PC-9 (cell line): ENCODE measurements around the gene RAP2A. TPM values are rescaled to one million over a fixed set of nuclear protein-coding genes. Genes with fewer than 3 reads are reported as not detected.

Source experiments
- BruUV-seq: library from RNA; stranded (reverse); fragments of 400-500 nt; replicated peaks from 2 replicates; lab custom pipeline; 2021; lab: Mats Ljungman, UMichigan
- CTCF ChIA-PET: fragments of 300-600 bp; sonication (Branson Sonifier 250); formaldehyde crosslinking; loops from one replicate; lab custom pipeline; 2022; ENCODE audit warnings: antibody characterized with exemption; lab: Charles Lee
- POLR2A ChIA-PET: fragments of 300-600 bp; sonication (Branson Sonifier 250); formaldehyde crosslinking; loops from one replicate; lab custom pipeline; 2022; ENCODE audit warnings: antibody characterized with exemption; ENCODE audit not compliant: unreplicated experiment; lab: Charles Lee
- DNase-seq, 2 experiments: peaks; one replicate each; pipeline versions ENCODE4 v3.0.0 to v3.0.0-alpha.2; 2015 to 2022; ENCODE audit warnings: mixed read lengths in 1 of 2
- H2AFZ ChIP-seq: fragments of 200-600 bp; sonication (generic); 2 replicates; pipeline ENCODE4 v1.8.1; 2017; ENCODE audit warnings: antibody characterized with exemption
- H3F3A ChIP-seq: fragments of 200-600 bp; sonication (generic); 2 replicates; pipeline ENCODE4 v1.8.1; 2017; ENCODE audit warnings: antibody characterized with exemption, mild to moderate bottlenecking, low read depth; ENCODE audit not compliant: insufficient read depth
- H3K27ac ChIP-seq: fragments of 200-600 bp; sonication (generic); 2 replicates; pipeline ENCODE4 v1.6.1; 2016; ENCODE audit warnings: mixed run types
- H3K27me3 ChIP-seq: fragments of 200-600 bp; sonication (generic); 2 replicates; pipeline ENCODE4 v1.6.1; 2016; ENCODE audit warnings: low read depth, mixed run types; ENCODE audit not compliant: insufficient read depth
- H3K36me3 ChIP-seq: fragments of 200-600 bp; sonication (generic); 2 replicates; pipeline ENCODE4 v1.6.1; 2016; ENCODE audit warnings: low read depth, mixed run types
- H3K4me1 ChIP-seq: fragments of 200-600 bp; sonication (generic); replicated peaks from 2 replicates; pipeline ENCODE4 v1.6.1; 2016; ENCODE audit warnings: mixed run types; ENCODE audit not compliant: insufficient read depth
- H3K4me2 ChIP-seq: fragments of 200-600 bp; sonication (generic); 2 replicates; pipeline ENCODE4 v1.6.1; 2017; ENCODE audit warnings: mixed run types
- H3K4me3 ChIP-seq: fragments of 200-600 bp; sonication (generic); 2 replicates; pipeline ENCODE4 v1.6.1; 2016; ENCODE audit warnings: mixed run types
- H3K79me2 ChIP-seq: fragments of 200-600 bp; sonication (generic); 2 replicates; pipeline ENCODE4 v1.6.1; 2017; ENCODE audit warnings: low read depth, mixed run types
- H3K9me2 ChIP-seq: fragments of 200-600 bp; sonication (generic); 2 replicates; pipeline ENCODE4 v1.8.1; 2017; ENCODE audit warnings: mild to moderate bottlenecking; ENCODE audit not compliant: insufficient read depth
- H3K9me3 ChIP-seq: fragments of 200-600 bp; sonication (generic); 2 replicates; pipeline ENCODE4 v1.8.1; 2016; ENCODE audit warnings: low read depth; ENCODE audit not compliant: insufficient read depth
- H4K20me1 ChIP-seq: fragments of 200-600 bp; sonication (generic); 2 replicates; pipeline ENCODE4 v1.8.1; 2017; ENCODE audit not compliant: insufficient read depth
- EZH2 ChIP-seq: fragments of 200-600 bp; sonication (generic); IDR thresholded peaks from 2 replicates; pipeline ENCODE4 v1.8.0; 2017; ENCODE audit warnings: antibody characterized with exemption, low read depth
- intact Hi-C: fragments of 100-400 bp; cut with micrococcal nuclease; formaldehyde crosslinking; loops from one replicate; pipeline ENCODE4 v1.10.0; 2022; ENCODE audit not compliant: unreplicated experiment
- total RNA-seq: library from RNA; stranded (reverse); gene quantifications from 2 replicates; pipeline ENCODE4 v1.2.3, GENCODE V29; 2021
- TF ChIP-seq, protein P1 (sequence below): fragments of 200-600 bp; sonication (generic); conservative IDR thresholded peaks from 2 replicates; pipeline ENCODE4 v1.6.1; 2017; ENCODE audit warnings: mixed run types, antibody characterized with exemption, mild to moderate bottlenecking, moderate library complexity

Gene RAP2A
- total RNA-seq, 1 experiment from 2014 or later: 21.5 TPM

DNA sequence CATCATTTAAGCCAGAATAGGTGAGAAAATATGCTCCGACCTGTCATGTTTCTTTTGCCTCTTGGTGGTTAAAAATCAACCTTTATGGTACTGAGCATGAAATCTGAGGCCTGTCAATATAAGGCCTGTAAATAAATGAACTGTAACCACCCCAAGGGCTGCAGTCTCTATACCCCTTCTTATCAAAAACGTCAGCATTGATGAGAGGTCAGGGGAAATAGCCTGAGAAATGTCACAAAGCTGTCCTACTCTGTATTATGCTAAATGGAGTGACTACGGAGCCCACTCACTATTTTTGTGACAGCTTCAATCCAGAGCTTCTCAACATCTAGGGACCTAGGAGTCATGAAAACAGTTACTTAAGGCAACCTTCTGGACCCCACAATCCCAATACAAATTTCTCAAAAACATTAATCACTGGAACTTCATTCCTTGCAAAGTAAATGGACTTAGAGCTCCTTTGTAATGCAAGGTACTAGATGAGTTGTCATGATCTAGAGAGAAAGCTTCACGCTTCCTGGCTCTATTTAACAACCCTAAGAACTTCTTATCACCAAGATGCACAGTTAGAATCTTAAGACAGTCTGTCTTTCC, 2.7 kb upstream of the RAP2A start:
- intact Hi-C loops: loop anchor here (10.0 kb wide), 1 partner anchor 144 kb away; no protein-coding TSS in a partner anchor
- ChIA-PET POLR2A (no interaction called here), CTCF (no interaction called here)
- H3K4me2 ChIP-seq: peak overlapping the region; percentile 91
- H3K27me3 ChIP-seq: no peaks in the 10 kb centered on the region
- no peaks in the 10 kb centered on the region for H4K20me1 ChIP-seq
- no peak overlapping the region for H3K27ac ChIP-seq
- peak overlapping the region; percentile 100; the same call in 1 of the 2 replicates for H3K4me3 ChIP-seq
- TF ChIP-seq EZH2: no peak
- TF ChIP-seq, protein P1, sequence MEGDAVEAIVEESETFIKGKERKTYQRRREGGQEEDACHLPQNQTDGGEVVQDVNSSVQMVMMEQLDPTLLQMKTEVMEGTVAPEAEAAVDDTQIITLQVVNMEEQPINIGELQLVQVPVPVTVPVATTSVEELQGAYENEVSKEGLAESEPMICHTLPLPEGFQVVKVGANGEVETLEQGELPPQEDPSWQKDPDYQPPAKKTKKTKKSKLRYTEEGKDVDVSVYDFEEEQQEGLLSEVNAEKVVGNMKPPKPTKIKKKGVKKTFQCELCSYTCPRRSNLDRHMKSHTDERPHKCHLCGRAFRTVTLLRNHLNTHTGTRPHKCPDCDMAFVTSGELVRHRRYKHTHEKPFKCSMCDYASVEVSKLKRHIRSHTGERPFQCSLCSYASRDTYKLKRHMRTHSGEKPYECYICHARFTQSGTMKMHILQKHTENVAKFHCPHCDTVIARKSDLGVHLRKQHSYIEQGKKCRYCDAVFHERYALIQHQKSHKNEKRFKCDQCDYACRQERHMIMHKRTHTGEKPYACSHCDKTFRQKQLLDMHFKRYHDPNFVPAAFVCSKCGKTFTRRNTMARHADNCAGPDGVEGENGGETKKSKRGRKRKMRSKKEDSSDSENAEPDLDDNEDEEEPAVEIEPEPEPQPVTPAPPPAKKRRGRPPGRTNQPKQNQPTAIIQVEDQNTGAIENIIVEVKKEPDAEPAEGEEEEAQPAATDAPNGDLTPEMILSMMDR: no peak
- peaks cover 12% of the 10 kb centered on the region for H3F3A ChIP-seq
- no peak for DNase-seq
- H3K9me3 ChIP-seq: no peaks in the 10 kb centered on the region
- H2AFZ ChIP-seq: no peak overlapping the region; the same call in 1 of the 2 replicates
- no peaks in the 10 kb centered on the region for H3K9me2 ChIP-seq
- peaks cover 19% of the 10 kb centered on the region for H3K79me2 ChIP-seq
- no TSS peak for BruUV-seq
- H3K4me1 ChIP-seq: peaks cover 22% of the 10 kb centered on the region
- no peaks in the 10 kb centered on the region for H3K36me3 ChIP-seq

DNA sequence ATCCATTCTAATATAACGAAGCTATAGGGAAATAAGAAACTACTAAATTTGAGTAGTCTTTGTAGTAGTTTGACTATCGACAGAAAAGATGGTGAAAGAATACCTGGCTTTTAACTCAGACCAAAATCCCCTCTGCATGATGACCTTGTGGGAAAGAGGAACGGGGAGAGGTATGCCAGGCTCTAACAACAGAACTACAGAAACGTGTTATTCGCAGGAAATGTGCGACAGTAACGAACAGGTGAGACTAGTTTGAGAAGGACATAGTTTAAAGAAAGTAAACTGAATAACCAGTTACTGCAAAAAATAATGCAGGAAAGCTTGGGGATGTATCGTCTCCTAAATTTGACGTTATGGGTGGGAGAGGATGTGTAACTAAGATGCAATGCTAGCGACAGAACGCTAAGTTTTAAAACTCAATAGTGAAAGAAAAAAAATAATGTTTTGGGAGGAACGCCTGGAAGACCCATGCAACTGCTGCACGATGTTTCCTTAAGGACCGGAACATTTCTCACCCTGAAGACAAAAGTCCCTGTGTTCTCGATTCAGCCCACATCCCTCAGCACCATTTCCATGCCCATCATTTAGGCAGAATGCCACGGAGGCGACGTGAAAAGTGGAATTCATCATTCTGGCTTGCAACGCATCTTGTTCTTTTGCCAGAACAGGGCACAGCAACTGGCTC, 1.6 kb upstream of the RAP2A start:
- ChIA-PET CTCF (interaction anchor here (0.6 to 0.7 kb wide), 2 partner anchors 320 to 1075 kb away, joined by 3 to 5 read pairs; no protein-coding TSS in a partner anchor), POLR2A (interaction anchor here (0.6 to 0.9 kb wide), 6 partner anchors 137 to 1381 kb away, joined by 3 to 22 read pairs (median 6); no protein-coding TSS in a partner anchor)
- TF ChIP-seq, protein P1: no peak
- no peak for TF ChIP-seq EZH2
- peak overlapping the region; percentile 100 for H3K4me3 ChIP-seq
- H3K9me3 ChIP-seq: no peaks in the 10 kb centered on the region
- H3K36me3 ChIP-seq: no peaks in the 10 kb centered on the region
- H3K27ac ChIP-seq: peak overlapping the region; percentile 20; the same call in 1 of the 2 replicates
- H4K20me1 ChIP-seq: no peaks in the 10 kb centered on the region
- H3K27me3 ChIP-seq: no peaks in the 10 kb centered on the region
- H3K79me2 ChIP-seq: peaks cover 28% of the 10 kb centered on the region
- no TSS peak for BruUV-seq
- H3F3A ChIP-seq: peaks cover 12% of the 10 kb centered on the region
- H3K9me2 ChIP-seq: no peaks in the 10 kb centered on the region
- DNase-seq: no peak
- peak overlapping the region; percentile 91 for H3K4me2 ChIP-seq
- H3K4me1 ChIP-seq: peaks cover 25% of the 10 kb centered on the region
- intact Hi-C loops: loop anchor here (2.0 to 10.0 kb wide), 4 partner anchors 142 to 1756 kb away; partner anchors contain the start of gene DNAJC3
- peak overlapping the region; percentile 94 for H2AFZ ChIP-seq

DNA sequence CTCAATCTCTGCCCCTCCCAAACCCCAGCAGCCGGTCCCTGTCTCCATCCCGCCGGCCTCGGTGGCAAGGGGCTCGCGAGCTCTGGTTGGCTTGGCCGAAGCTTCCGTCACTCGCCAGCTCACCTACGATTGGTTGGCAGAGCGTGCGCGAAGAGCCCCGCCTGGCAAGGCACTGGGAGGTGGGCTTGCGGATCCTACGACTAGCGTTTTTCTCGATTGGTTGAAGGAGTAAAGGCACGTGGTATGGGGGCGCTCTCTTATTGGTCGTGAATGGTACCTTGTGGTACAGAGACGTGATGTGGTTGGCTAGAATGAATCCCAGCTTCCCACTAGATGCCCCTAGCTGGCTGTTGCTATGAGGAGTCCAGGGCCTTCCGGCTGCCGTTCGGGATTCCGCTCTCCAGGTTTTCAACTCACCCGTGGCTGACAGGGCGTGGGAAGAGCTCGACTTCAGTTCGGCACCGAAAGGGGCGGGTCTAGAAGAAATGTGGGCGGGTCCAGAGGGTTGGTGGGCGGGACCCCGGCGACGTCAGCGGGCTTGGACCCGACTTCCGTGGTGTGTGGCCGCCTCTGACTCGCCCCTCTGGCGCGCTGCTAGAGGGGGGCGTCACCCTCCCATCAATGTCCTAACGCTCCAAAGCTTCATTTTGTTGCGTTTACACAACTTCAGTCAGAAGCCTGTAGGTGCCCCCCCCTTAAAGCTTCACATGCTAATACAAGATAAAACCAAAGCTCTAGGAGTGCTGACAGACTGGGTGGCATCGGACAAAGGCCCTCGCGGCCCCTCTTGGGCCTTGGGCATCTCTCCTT, 847 bp upstream of the RAP2A start:
- peak; percentile 99 to 100 for DNase-seq
- ChIA-PET CTCF (interaction anchor here (0.5 to 0.7 kb wide), 3 partner anchors 321 to 1074 kb away, joined by 3 to 6 read pairs (median 5); no protein-coding TSS in a partner anchor), POLR2A (interaction anchor here (0.6 to 0.9 kb wide), 10 partner anchors 136 to 1382 kb away, joined by 3 to 22 read pairs (median 4); no protein-coding TSS in a partner anchor)
- H3F3A ChIP-seq: peaks cover 12% of the 10 kb centered on the region
- no peaks in the 10 kb centered on the region for H3K36me3 ChIP-seq
- H2AFZ ChIP-seq: peak overlapping the region; percentile 100
- peaks cover 28% of the 10 kb centered on the region for H3K79me2 ChIP-seq
- H3K27me3 ChIP-seq: no peaks in the 10 kb centered on the region
- H3K4me1 ChIP-seq: peaks cover 25% of the 10 kb centered on the region
- BruUV-seq: TSS peak; percentile 71
- TF ChIP-seq, protein P1: no peak
- no peak for TF ChIP-seq EZH2
- intact Hi-C loops: loop anchor here (1.0 to 10.0 kb wide), 7 partner anchors 142 to 1756 kb away; partner anchors contain the start of genes DNAJC3 and UGGT2
- H3K9me3 ChIP-seq: no peaks in the 10 kb centered on the region
- no peaks in the 10 kb centered on the region for H4K20me1 ChIP-seq
- peak overlapping the region; percentile 99 for H3K27ac ChIP-seq
- no peaks in the 10 kb centered on the region for H3K9me2 ChIP-seq
- peak overlapping the region; percentile 100 for H3K4me2 ChIP-seq
- H3K4me3 ChIP-seq: peak overlapping the region; percentile 100
